Stimulated activated effector memory CD8-positive, alpha-beta T cell treated with anti-CD3 and anti-CD28 coated beads, Interleukin-12 subunit alpha, Interleukin-12 subunit beta, amount 100 ng/mL, for 72 hours (primary cell): ENCODE data around the gene EPB41.
"Not testable (repeated sequence)": the region's sequence is repeated elsewhere in the genome, so short reads cannot be mapped to it uniquely, and the experiment has no call there.

Source experiments
- ATAC-seq: fragments of 150-1000 bp; cut with Tn5 transposase; 2 replicates; pipeline ENCODE4 v1.10.0; 2021
- DNase-seq, 2 donors: peaks; one replicate each; pipeline ENCODE4 v3.0.0; 2021 to 2022; ENCODE audit warnings: low spot score in 2 of 2
- H3K27ac Mint-ChIP-seq: one replicate; pipeline ENCODE4 v1.8.0; 2022; ENCODE audit warnings: mild to moderate bottlenecking, mixed read lengths
- H3K36me3 Mint-ChIP-seq: one replicate; pipeline ENCODE4 v1.8.0; 2022; ENCODE audit warnings: mild to moderate bottlenecking, mixed read lengths
- H3K4me1 Mint-ChIP-seq: one replicate; pipeline ENCODE4 v1.8.0; 2022; ENCODE audit warnings: mixed read lengths
- H3K4me3 Mint-ChIP-seq: one replicate; pipeline ENCODE4 v1.8.0; 2022; ENCODE audit warnings: mild to moderate bottlenecking, mixed read lengths
- H3K9me3 Mint-ChIP-seq: one replicate; pipeline ENCODE4 v1.8.0; 2022; ENCODE audit warnings: mixed read lengths

The EPB41 gene

DNA sequence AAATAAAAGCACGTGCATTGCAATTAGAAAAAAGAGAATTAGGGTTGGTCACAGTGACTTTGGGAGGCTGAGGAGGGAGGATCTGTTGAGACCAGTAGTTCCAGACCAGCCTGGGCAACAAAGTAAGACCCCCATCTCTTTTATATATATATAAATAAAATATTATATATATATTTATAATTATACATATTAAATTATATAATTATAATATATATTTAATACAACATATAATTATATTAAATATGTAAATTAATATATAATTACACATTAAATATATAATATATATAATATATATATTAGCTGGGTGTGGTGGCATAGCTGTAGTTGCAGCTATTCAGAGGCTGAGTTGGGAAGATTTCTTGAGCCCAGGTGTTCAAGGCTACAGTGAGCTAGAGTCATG, 186.1 kb downstream of the EPB41 start:
- peaks cover 8% of the 10 kb centered on the region for H3K4me1 Mint-ChIP-seq
- no peak for DNase-seq

DNA sequence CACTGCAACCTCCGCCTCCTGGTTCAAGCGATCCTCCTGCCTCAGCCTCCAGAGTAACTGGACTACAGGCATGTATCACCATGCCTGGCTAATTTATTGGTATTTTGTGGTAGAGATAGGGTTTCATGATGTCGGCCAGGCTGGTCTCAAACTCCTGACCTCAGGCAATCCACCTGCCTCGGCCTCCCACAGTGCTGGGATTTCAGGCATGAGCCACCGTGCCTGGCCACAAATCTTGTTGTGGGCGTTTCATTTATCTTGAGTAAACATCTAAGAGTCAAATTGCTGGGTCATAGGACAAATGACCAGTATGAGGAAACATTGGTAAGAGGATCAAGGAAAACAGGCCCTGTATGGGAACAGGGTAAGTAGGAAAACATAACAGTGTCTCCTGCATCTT, 191.5 kb downstream of the EPB41 start:
- no peak overlapping the region for H3K4me3 Mint-ChIP-seq
- no peaks in the 10 kb centered on the region for H3K4me1 Mint-ChIP-seq
- no peaks in the 10 kb centered on the region for H3K9me3 Mint-ChIP-seq
- H3K27ac Mint-ChIP-seq, result peak overlapping the region; percentile 56
- DNase-seq (no peak), ATAC-seq (no peak)
- H3K36me3 Mint-ChIP-seq, result peaks cover 47% of the 10 kb centered on the region

More for the DNA sequence above, 186.1 kb downstream of the EPB41 start:
- Mint-ChIP-seq H3K36me3 (peaks cover 52% of the 10 kb centered on the region), H3K9me3 (no peaks in the 10 kb centered on the region), H3K27ac (no peak overlapping the region), H3K4me3 (no peak overlapping the region)
- ATAC-seq, result no peak

DNA sequence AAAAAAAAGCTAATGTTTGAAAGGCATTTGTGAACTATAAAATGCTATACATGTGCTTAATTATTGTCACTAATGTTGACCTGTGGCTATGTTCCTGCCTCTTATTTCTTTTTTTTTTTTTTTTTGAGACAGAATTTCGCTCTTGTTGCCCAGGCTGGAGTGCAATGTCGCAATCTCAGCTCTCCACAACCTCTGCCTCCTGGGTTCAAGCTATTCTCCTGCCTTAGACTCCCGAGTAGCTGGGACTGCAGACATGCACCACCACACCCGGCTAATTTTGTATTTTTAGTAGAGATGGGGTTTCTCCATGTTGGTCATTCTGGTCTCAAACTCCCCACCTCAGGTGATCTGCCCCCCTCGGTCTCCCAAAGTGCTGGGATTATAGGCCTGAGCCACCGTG, 193.7 kb downstream of the EPB41 start:
- not testable (repeated sequence) for DNase-seq, H3K27ac Mint-ChIP-seq, ATAC-seq, H3K9me3 Mint-ChIP-seq, H3K4me1 Mint-ChIP-seq, H3K4me3 Mint-ChIP-seq
- peaks cover 59% of the 10 kb centered on the region for H3K36me3 Mint-ChIP-seq

DNA sequence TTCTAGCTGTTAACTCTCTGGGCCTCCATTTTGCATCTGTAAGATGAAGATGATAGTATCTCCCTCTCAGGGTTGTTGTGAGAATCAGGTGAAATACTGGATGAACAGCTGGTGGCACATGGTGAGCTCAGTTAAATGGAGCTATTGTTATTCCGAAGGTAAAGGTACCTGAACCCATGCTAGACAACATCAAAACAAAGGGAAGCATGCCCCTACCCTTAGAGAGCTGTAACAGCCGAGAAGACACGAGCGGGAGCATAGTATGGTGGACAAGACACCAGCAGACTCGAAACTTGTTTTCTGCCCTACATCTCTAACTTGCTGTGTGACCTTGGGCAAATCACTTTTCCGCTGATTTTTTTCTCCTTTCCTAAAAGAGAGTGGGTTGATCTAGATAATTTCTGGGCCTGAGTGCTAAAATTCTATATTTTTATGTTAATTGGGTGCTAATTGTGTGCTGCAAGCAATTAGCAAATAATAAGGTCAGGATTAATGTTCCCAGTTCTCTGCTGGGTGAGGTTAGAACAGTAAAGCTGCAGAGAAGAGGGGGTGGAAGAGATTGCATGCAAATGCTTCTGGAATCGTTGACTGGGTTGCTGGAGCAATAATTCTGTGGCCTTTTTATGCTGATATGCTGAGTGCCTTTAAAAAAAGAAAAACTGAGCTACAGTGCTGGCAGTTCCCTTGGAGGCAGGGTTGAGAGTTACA, 198.5 kb downstream of the EPB41 start:
- DNase-seq, result no peak
- Mint-ChIP-seq H3K36me3 (peaks cover 89% of the 10 kb centered on the region), H3K4me1 (peaks cover 6% of the 10 kb centered on the region), H3K4me3 (no peak overlapping the region), H3K9me3 (no peaks in the 10 kb centered on the region), H3K27ac (no peak overlapping the region)
- ATAC-seq, result no peak

DNA sequence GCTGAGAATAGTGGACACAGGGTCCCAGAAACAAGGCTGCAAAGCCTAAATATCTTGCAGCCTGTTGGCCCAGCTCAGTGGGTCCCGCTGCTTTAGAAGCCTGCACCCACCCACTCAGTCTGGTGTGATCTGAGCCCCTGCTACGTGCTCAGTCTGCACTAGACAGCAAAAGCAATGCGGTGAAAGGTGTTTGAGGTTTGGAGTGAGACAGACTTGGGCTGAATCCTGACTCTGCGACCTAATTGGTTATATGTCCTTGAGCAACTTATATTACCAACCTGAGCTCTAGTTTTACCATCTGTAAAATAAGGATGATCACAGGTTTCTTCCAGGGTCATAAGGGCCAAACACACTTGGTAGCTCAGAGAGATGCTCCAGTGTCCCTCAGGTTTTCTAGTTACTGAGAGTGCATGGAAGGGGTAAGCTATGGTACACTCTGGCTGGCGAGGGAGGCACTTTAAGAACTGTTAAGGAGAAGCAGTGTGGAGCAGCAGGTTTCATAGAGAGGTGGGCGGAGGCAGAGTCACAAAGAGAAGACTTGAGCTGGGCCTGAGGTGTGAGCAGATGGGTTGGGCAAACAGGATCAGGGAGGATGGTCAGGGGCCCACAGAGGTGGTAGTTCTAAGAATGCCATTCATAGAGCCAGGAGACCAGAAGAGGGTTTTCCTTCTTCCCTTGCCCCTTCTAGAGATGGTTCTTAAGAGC, 199.2 kb downstream of the EPB41 start:
- Mint-ChIP-seq H3K9me3 (no peaks in the 10 kb centered on the region), H3K4me3 (no peak overlapping the region), H3K36me3 (peaks cover 96% of the 10 kb centered on the region), H3K27ac (peak overlapping the region; percentile 13), H3K4me1 (peaks cover 6% of the 10 kb centered on the region)
- ATAC-seq (peak; percentile 87), DNase-seq (no peak)

DNA sequence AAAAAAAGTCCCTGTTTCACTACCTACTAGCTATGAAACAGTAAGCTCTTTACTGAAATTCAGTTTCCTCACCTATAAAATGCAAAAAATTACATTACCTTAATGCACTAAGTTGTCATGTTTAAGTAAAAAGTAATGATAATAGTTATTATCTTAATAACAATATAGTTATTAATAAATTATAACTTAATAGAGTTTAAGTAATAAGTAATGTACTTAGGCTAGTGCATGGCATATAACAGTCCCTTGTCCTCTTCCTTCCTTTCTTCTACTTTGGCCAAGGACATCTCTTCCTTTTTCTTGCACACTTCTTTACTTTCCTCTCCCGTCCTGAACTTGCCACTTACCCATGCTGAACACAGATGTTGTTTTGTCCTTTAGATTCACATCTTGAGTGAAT, 200.3 kb downstream of the EPB41 start:
- H3K9me3 Mint-ChIP-seq, result no peaks in the 10 kb centered on the region
- ATAC-seq (no peak), DNase-seq (no peak)
- H3K27ac Mint-ChIP-seq, result no peak overlapping the region
- no peak overlapping the region for H3K4me3 Mint-ChIP-seq
- H3K36me3 Mint-ChIP-seq, result peaks cover 94% of the 10 kb centered on the region
- H3K4me1 Mint-ChIP-seq, result peaks cover 6% of the 10 kb centered on the region

DNA sequence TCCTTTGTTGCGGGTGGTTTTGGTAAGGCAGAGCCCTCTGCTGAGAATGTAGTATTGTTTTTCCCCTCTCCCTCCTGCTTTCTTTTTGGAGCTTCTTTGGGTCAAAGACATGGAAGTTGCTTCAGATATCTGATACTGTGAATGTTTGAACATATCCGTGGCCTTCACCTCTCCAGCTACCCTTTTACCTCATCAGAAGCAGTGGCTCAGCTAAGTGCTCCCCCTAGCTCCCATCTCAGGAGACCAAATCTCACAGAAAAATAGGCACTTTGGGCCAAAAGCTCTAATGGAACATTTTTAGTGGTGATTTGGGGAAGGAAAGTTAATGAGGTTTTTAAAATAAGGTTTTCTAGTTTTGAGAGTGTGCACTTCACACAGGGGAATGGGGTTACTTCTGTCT, 203.0 kb downstream of the EPB41 start:
- H3K4me3 Mint-ChIP-seq, result no peak overlapping the region
- peaks cover 67% of the 10 kb centered on the region for H3K36me3 Mint-ChIP-seq
- H3K27ac Mint-ChIP-seq, result no peak overlapping the region
- DNase-seq (no peak), ATAC-seq (no peak)
- no peaks in the 10 kb centered on the region for H3K9me3 Mint-ChIP-seq
- H3K4me1 Mint-ChIP-seq, result peaks cover 6% of the 10 kb centered on the region

DNA sequence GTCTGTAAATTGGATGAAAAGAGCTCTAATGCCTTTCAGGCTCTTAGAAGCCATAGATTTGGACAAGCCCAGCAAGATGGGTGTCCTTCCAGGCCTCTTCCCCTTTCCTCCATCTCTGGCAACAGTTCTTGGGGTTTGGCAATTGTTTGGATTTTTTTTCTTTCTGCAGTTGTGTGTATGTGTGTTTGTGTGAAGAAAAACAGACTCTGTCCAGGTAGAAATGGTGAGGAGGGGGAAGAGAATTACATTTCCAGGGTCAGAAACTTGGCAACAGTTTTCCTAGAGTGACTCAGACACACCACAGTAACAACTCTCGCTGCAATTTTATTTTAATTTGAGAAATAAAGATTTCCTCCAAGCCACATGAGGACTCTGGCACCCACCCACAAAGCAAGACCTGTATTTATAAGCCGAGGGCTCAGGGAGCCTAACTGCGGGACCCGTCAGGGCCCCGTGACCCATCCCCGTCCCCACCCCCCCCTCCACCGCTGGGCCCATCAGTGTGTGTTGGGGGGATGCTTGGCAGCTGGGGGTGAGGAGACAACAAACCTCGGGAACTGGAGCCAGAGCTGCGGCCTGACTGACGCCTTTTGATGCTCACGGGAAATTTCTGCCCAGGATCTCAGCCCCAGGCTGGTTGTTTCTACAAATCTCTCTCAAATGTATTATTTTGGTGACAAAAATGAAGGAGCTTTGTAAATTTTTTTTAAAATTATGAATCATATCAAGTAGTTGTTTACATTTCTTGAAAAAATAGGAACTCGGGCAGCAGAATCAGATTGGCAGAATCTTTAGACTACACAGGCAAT, 205.0 kb downstream of the EPB41 start:
- Mint-ChIP-seq H3K4me1 (no peaks in the 10 kb centered on the region), H3K36me3 (peaks cover 49% of the 10 kb centered on the region), H3K9me3 (no peaks in the 10 kb centered on the region), H3K27ac (no peak overlapping the region), H3K4me3 (no peak overlapping the region)
- DNase-seq (no peak), ATAC-seq (no peak)

DNA sequence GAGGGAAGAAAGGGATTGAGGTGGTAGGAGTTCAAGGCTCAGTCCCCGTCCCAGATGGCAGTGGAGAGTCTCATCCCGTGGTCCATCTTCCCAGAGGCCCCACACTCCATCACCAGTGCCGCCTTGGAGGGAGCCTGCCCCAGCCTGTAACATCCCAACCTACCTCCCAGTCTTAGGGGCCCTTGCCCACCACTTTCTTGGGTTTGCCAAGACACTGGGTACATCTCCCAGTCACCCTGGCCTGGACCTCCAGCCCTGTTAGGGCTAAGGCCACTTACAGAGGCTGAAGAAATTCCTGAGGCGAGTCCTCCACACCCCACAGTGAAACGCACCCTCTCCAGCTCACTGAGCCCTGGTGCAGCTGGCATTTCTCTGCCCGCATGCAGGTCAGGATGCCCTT, 206.0 kb downstream of the EPB41 start:
- no peaks in the 10 kb centered on the region for H3K9me3 Mint-ChIP-seq
- no peak overlapping the region for H3K27ac Mint-ChIP-seq
- ATAC-seq (no peak), DNase-seq (no peak)
- H3K4me3 Mint-ChIP-seq, result no peak overlapping the region
- H3K36me3 Mint-ChIP-seq, result peaks cover 44% of the 10 kb centered on the region
- peaks cover 3% of the 10 kb centered on the region for H3K4me1 Mint-ChIP-seq

DNA sequence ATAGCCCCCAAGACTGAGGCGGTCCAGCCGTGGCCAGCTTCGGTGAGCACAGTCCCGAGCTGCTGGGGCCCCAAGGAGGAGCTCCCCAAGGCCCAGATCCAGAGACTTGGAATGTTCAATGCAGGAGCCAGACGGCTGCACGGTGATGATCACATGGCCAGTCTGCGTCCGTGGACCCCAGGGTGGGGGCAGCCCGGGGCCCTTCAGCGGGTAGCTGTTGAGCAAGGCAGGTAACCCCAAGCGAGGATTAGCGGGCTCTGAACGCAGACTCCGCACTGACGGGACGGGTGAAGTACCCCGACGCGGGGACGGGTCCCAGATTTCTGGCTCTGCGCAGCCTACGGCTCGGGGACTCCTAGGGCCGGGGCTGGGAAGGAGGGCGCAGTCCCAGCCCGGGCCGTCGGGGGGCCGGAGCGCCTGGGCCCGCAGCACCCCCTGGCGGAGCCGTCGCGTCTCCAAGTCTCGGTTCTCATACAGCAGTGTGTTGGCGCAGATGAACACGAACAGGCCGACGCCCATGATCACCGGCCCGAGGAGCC, 206.6 kb downstream of the EPB41 start:
- peaks cover 38% of the 10 kb centered on the region for H3K36me3 Mint-ChIP-seq
- H3K4me3 Mint-ChIP-seq, result no peak overlapping the region
- no peak overlapping the region for H3K27ac Mint-ChIP-seq
- peaks cover 9% of the 10 kb centered on the region for H3K4me1 Mint-ChIP-seq
- DNase-seq, result peak; percentile 45 to 80
- ATAC-seq, result peak; percentile 72
- H3K9me3 Mint-ChIP-seq, result no peaks in the 10 kb centered on the region

DNA sequence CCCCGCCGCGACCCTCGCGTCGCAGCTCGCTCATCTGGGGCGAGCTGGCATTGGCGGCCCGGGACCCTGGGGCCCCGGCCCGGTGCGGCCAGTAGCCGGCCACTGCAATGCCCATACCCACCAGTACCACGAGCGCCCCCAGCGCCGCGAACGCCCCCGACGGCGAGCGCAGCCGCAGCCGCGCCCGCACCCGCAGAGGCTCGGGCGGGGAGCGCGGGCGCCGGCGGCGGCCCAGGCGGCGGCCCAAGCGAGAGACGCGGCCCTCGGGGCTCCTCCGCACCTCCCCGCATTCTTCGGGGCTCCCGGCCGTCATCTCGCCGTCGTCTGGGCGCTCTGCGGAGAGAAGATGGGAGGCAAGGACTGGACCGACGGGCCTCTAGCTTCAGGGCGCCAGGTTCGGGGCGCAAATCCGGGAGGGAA, 207.2 kb downstream of the EPB41 start:
- H3K36me3 Mint-ChIP-seq, result peaks cover 33% of the 10 kb centered on the region
- DNase-seq (no peak), ATAC-seq (no peak)
- H3K9me3 Mint-ChIP-seq, result no peaks in the 10 kb centered on the region
- no peak overlapping the region for H3K27ac Mint-ChIP-seq
- peak overlapping the region; percentile 75 for H3K4me3 Mint-ChIP-seq
- peaks cover 10% of the 10 kb centered on the region for H3K4me1 Mint-ChIP-seq

DNA sequence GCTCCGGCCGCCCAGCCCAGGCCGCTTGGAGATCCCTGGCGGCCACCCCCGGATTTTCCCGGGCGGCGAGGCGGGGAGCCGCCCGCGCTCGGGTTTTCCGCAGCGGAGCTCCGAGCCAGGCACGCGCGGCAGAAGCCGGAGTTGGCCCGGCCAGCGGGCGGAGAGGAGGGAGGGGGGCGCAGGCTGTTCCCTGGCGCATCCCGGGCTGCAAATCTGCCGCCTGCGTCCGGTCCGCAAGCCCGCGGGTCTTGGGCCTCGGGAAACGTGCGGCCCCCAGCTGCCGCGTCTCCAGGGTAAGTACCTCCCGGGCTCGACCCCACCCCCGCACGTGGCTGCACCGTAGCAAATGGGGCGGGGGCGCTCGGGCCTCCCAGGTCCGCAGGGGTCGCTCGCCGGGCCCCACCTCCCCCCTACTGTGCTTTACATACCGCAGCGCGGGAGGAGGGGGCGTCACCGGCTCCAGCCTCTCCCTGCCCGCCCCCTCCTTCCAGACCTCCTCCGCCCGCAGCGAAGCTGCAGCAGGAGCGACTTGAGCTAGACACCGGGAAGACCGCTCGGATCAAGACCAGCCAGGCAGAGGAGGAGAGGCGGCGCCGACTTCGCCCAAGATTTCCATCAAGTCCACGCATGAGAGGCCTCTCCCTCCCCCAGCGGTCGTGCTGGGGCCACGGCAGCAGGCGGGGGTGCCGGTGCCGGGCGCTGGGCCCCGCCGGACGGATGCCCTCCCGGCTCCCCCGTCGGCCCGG, 207.7 kb downstream of the EPB41 start:
- Mint-ChIP-seq H3K4me3 (peak overlapping the region; percentile 75), H3K27ac (no peak overlapping the region), H3K9me3 (no peaks in the 10 kb centered on the region), H3K36me3 (peaks cover 27% of the 10 kb centered on the region), H3K4me1 (peaks cover 10% of the 10 kb centered on the region)
- DNase-seq (peak in 1 of 2 donors; percentile 18), ATAC-seq (no peak)

DNA sequence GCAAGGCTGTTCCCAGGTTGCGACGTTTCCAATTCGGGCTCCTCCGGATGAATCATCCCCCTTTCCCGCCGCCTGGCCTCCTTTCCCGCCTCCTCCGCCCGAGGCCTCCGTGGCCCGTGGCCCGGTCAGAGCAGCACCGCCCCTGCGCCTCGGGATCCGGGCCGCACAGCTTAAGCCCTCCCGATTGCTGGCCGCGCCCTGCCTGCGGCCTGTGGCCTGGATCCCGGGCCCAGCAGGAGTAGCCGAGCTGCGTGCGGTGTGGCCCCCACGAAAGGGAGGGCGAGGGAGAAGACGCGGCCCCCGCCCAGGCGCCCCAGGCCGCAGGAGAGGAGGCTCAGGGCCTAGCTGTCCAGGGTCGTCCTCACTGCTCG, 208.3 kb downstream of the EPB41 start:
- Mint-ChIP-seq H3K4me3 (peak overlapping the region; percentile 75), H3K9me3 (no peaks in the 10 kb centered on the region), H3K4me1 (peaks cover 10% of the 10 kb centered on the region), H3K27ac (no peak overlapping the region), H3K36me3 (peaks cover 21% of the 10 kb centered on the region)
- no peak for ATAC-seq
- DNase-seq, result peak in 1 of 2 donors; percentile 57

DNA sequence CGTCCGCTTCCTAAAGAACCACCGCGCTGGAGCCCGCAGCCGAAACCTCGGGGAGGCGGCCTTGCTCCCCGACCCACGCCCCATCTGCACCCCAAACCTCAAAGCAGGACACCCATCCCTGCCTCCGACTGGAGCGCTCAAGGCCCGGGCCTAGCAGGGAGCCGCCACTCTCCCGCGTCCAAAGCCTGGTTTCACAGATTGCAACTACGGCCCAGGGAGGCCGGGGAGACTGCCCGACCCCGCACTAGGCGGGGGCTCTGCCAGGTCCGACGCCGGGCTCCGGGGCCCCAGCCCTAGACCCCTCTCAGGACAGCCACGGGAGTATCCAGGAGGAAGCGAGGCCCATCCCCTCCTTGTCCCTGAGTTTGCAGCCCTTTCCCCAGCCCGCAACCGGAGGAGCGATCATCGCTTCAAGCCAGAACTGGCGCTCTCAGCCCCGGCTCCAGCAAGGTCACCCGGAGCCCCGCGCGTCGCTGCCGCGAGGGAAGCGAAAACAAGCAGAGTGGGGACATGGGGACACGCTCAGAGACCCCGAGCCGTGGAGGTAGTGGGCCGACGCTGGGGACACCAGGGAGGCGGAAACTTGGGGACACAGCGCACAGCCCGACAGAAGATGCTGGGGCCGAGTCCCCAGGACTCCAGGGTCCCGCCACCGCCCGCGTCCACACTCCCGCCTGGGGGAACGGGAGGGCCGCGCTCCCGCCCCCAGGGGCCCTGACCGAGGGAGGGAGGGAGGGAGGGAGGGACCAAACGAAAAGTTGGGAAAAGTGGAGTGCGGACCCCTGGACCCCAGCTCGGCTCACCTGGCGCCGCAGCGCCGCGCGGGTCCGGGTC, 208.9 kb downstream of the EPB41 start:
- DNase-seq (peak in 1 of 2 donors; percentile 66), ATAC-seq (no peak)
- no peaks in the 10 kb centered on the region for H3K9me3 Mint-ChIP-seq
- peaks cover 10% of the 10 kb centered on the region for H3K4me1 Mint-ChIP-seq
- peaks cover 15% of the 10 kb centered on the region for H3K36me3 Mint-ChIP-seq
- H3K27ac Mint-ChIP-seq, result no peak overlapping the region
- H3K4me3 Mint-ChIP-seq, result peak overlapping the region; percentile 75
